Tibial artery (tissue), 4 donors: ENCODE data around the gene SLC30A7.

Experiments
- DNase-seq, 2 donors: peaks; one replicate each; pipeline ENCODE4 v3.0.0-alpha.2; 2019
- H3K27ac ChIP-seq, 2 donors: fragments of 200-600 bp; sonication (generic) in 1 of 2; 1 replicate in 1 of 2; 2 replicates in 1 of 2; pipeline ENCODE4 v1.5.1; 2018 to 2019; ENCODE audit warnings: mild to moderate bottlenecking in 1 of 2
- H3K27me3 ChIP-seq, 2 donors: fragments of 200-600 bp; sonication (generic) in 1 of 2; one replicate each; pipeline versions ENCODE4 v1.5.1 to v1.6.0; 2016 to 2019
- H3K36me3 ChIP-seq, 3 donors: fragments of 200-600 bp; sonication (generic) in 2 of 3; one replicate each; pipeline ENCODE4 v1.5.1; 2016 to 2019; ENCODE audit warnings: mild to moderate bottlenecking in 2 of 3
- H3K4me1 ChIP-seq, 4 donors: fragments of 200-600 bp; sonication (generic) in 2 of 4; 1 replicate in 3 of 4; 2 replicates in 1 of 4; pipeline ENCODE4 v1.5.1; 2016 to 2019
- H3K4me3 ChIP-seq, 2 donors: fragments of 200-600 bp; sonication (generic) in 1 of 2; 1 replicate in 1 of 2; 2 replicates in 1 of 2; pipeline ENCODE4 v1.5.1; 2018 to 2019; ENCODE audit warnings: mild to moderate bottlenecking in 2 of 2
- H3K9me3 ChIP-seq, 3 donors: fragments of 200-600 bp; sonication (generic) in 1 of 3; one replicate each; pipeline ENCODE4 v1.5.1; 2016 to 2019
- intact Hi-C: fragments of 100-400 bp; cut with DNase I; formaldehyde crosslinking; loops from one replicate; pipeline ENCODE4 v1.15.0; 2023; ENCODE audit warnings: low total_unique reads
- TF ChIP-seq, protein P1 (sequence below), 2 experiments: fragments of 200-600 bp in 1 of 2; fragments of 450-650 bp in 1 of 2; IDR thresholded peaks; one replicate each; pipeline ENCODE4 v1.5.1; 2017 to 2019; ENCODE audit warnings: antibody characterized with exemption in 2 of 2, mild to moderate bottlenecking in 1 of 2, moderate library complexity in 1 of 2

Gene SLC30A7

DNA sequence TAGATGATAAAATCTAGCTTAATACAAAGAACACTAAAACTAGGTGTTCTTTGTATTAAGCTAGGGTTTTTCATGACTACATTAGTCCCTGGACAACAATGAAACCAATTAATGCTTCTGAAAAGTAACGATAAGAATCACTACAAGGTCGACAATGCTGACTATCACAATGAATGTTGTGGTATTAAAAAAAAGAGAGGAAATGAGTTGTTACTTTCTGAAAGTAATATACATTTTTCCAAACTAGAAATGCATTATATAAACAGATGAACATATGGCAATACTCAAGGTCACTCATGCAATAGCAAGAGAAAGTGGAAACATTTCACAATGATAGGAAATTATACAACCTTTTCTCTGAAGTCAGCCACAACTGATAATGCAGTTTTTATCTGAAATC, 110.7 kb downstream of the SLC30A7 start:
- H3K27ac ChIP-seq, result no peak overlapping the region

DNA sequence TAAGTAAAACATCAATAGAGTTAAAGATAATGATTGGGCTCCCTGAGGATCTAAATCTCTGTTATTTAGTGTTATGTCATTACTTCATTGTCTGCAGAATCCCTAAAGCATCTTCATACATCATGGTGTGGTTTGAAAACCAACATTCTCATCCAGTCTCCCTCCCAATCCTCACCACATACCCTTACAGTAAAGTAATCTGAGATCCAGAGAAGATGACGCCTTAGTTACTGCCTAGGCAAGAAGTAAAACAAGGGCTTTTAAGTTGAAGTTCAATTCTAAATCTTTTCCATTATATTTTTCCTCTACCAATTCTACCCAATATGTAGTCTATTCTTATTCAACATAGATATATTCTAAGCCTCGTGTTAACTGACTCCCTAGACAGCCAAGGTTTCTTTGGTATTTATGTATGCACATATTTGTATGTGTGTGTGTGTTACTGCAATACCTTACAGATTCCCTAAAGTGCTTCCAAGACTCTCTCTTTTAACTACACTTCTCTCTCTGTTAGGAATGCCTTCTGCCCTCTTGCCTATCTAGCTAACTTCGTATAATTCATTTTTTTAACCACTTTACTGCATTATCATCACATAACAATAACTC, 112.4 kb downstream of the SLC30A7 start:
- Histone ChIP-seq H3K9me3 (no peaks in the 10 kb centered on the region), H3K36me3 (peaks cover 0 to 6% (median 0%) of the 10 kb centered on the region in 3 donors), H3K27ac (no peak overlapping the region), H3K4me1 (peaks cover 0 to 17% (median 10%) of the 10 kb centered on the region in 4 donors), H3K27me3 (no peaks in the 10 kb centered on the region), H3K4me3 (no peak overlapping the region)
- DNase-seq, result no peak
- intact Hi-C loops, result no loop called here
- TF ChIP-seq, protein P1, sequence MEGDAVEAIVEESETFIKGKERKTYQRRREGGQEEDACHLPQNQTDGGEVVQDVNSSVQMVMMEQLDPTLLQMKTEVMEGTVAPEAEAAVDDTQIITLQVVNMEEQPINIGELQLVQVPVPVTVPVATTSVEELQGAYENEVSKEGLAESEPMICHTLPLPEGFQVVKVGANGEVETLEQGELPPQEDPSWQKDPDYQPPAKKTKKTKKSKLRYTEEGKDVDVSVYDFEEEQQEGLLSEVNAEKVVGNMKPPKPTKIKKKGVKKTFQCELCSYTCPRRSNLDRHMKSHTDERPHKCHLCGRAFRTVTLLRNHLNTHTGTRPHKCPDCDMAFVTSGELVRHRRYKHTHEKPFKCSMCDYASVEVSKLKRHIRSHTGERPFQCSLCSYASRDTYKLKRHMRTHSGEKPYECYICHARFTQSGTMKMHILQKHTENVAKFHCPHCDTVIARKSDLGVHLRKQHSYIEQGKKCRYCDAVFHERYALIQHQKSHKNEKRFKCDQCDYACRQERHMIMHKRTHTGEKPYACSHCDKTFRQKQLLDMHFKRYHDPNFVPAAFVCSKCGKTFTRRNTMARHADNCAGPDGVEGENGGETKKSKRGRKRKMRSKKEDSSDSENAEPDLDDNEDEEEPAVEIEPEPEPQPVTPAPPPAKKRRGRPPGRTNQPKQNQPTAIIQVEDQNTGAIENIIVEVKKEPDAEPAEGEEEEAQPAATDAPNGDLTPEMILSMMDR (IDR thresholded peaks at IDR 0.05), result no peak

More for the DNA sequence above, 110.7 kb downstream of the SLC30A7 start:
- Histone ChIP-seq H3K4me1 (peaks cover 0 to 31% (median 14%) of the 10 kb centered on the region in 4 donors), H3K9me3 (no peaks in the 10 kb centered on the region), H3K4me3 (no peak overlapping the region), H3K27me3 (no peaks in the 10 kb centered on the region), H3K36me3 (no peaks in the 10 kb centered on the region)
- TF ChIP-seq, protein P1 (IDR thresholded peaks at IDR 0.05), result no peak
- intact Hi-C loops, result no loop called here
- no peak for DNase-seq

DNA sequence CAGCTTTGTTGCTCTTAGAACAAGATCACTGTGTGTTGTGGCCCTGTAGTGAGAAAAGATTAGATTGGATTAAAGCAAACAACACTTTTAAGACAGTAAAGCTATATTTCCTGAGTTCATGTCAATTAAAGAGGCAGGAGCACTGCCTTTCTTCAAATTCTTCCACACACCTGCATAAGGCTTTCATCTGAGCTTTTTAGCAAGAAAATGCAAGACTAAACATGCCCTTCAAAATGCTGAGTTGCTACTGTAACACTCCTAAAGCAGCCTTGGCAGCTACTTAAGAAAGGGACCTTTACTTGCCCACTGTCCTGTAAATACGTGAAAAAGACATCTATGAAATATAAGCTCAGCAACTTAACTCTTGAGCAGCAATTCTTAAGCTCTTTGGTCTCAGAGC, 117.9 kb downstream of the SLC30A7 start:
- no peak for DNase-seq
- intact Hi-C loops, result no loop called here

DNA sequence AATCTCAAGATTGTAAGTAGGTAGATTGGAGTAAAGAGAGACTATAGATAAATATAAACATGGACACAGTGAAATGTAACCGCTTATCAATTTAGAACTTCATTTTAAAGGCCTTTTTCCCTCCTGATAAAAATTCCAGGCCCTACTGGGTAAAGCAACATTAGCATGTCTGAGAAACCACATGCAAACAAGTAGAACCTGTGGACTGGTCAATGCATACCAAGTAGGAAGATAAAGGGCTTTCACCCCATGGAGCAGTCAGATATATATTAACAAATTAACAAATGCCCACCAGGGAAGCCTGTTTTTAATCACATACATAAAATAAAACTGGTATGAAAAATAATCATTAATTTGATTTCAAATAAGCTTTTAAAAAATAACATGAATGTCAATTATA, 121.6 kb downstream of the SLC30A7 start:
- intact Hi-C loops, result no loop called here
- Histone ChIP-seq H3K4me1 (no peaks in the 10 kb centered on the region), H3K9me3 (no peaks in the 10 kb centered on the region), H3K27me3 (no peaks in the 10 kb centered on the region), H3K4me3 (no peak overlapping the region), H3K27ac (no peak overlapping the region), H3K36me3 (peaks cover 0 to 11% (median 10%) of the 10 kb centered on the region in 3 donors)
- TF ChIP-seq, protein P1 (IDR thresholded peaks at IDR 0.05), result no peak
- no peak for DNase-seq

More for the DNA sequence above, 117.9 kb downstream of the SLC30A7 start:
- Histone ChIP-seq H3K27ac (no peak overlapping the region), H3K4me3 (no peak overlapping the region), H3K9me3 (no peaks in the 10 kb centered on the region), H3K4me1 (no peaks in the 10 kb centered on the region), H3K27me3 (no peaks in the 10 kb centered on the region), H3K36me3 (peaks cover 0 to 10% (median 0%) of the 10 kb centered on the region in 3 donors)
- TF ChIP-seq, protein P1 (IDR thresholded peaks at IDR 0.05), result no peak

DNA sequence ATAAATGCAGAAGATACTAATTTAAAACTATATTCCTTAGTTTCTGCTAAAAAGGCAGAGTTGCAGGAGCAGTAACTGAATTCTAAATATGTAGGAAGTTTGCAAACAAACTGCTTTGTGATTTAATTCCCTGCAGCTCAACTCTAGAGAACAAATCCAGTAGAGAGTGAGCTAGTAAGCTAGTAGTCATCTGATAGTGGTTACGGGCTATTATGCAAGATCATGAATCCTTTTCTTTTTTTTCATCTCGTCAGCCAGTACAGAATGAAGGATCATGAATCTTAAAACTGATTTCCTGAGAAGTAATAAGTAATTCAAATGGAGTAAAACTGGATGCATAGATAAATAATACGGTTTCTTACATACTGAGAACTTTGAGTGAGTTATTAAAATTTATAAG, 126.4 kb downstream of the SLC30A7 start:
- Histone ChIP-seq H3K9me3 (no peaks in the 10 kb centered on the region), H3K4me3 (no peak overlapping the region), H3K4me1 (peaks cover 0 to 15% (median 5%) of the 10 kb centered on the region in 4 donors), H3K36me3 (peaks cover 0 to 16% (median 0%) of the 10 kb centered on the region in 3 donors), H3K27ac (no peak overlapping the region), H3K27me3 (no peaks in the 10 kb centered on the region)
- DNase-seq, result no peak
- intact Hi-C loops, result no loop called here
- TF ChIP-seq, protein P1 (IDR thresholded peaks at IDR 0.05), result no peak
